Measurements from ENCODE around the gene RAB40C. TPM values are rescaled to one million over a fixed set of nuclear protein-coding genes. Genes with fewer than 3 reads are reported as not detected.

Gene RAB40C
- total RNA-seq, 1 experiment from 2014 or later: 30.7 TPM

DNA sequence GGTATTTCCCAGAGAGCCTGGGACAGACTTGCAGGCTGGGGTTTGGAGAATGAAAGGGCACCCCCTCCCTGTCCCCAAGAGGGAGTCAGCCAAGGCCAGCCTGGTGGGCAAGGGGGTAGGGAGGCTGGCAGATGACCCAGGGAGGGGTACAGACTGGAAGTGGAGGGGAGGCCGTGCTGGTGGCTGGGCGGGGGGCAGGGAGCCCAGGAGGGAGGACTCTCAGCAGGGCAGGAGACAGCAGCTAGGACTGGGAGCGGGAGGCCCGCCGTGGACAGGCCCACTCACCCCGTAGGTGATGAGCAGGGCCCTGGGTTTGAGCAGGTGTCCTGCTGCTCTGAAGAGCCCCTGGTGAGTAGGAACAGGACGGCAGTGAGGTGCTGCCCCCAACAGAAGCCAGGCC lies 45.1 kb downstream of the RAB40C start:
- TF ChIP-seq SIN3A (IDR thresholded peaks at IDR 0.05; ENCODE audit: borderline replicate concordance, insufficient read depth, low read depth, low read length): no peak
- no peak for TF ChIP-seq POLR2AphosphoS5 (IDR thresholded peaks at IDR 0.05; ENCODE audit: low read depth, low read length)
- TF ChIP-seq REST (IDR thresholded peaks at IDR 0.05; ENCODE audit: insufficient read depth in 1 of 2, low read depth in 2 of 2, low read length in 1 of 2): no peak
- no peak for TF ChIP-seq TCF7L2 (IDR thresholded peaks at IDR 0.05; ENCODE audit: low read depth, low read length)
- TF ChIP-seq CTCF (IDR thresholded peaks at IDR 0.05): no peak
- POLR2A ChIA-PET: no interaction called here
- intact Hi-C loops (cut with micrococcal nuclease; ENCODE audit: unreplicated experiment): no loop called here
- DNase-seq (ENCODE audit: low read depth, low spot score) (no peak), ATAC-seq (no peak)
- Histone ChIP-seq H3K4me1 (ENCODE audit: control insufficient read depth, insufficient read depth, low read length) (peaks cover 35% of the 10 kb centered on the region), H3K4me3 (ENCODE audit: low read depth in 2 of 2, low read length in 2 of 2) (peak overlapping the region; percentile 59 to 76), H3K27me3 (ENCODE audit: control insufficient read depth, insufficient read depth, low read length) (no peaks in the 10 kb centered on the region), H3K27ac (ENCODE audit: low read length) (no peak overlapping the region; the same call in 1 of the 2 replicates), H3K9me3 (ENCODE audit: control insufficient read depth, insufficient read depth, low read depth, low read length) (no peaks in the 10 kb centered on the region), H3K36me3 (ENCODE audit: control insufficient read depth, insufficient read depth, low read length) (no peaks in the 10 kb centered on the region)
- CTCF ChIA-PET: no interaction called here
- no TSS peak for BruUV-seq (replicated peaks)
- in situ Hi-C loops (cut with HindIII; ENCODE audit: low pct_unique_long_range_greater_than_20kb, low sequenced_read_pairs): no loop called here

DNA sequence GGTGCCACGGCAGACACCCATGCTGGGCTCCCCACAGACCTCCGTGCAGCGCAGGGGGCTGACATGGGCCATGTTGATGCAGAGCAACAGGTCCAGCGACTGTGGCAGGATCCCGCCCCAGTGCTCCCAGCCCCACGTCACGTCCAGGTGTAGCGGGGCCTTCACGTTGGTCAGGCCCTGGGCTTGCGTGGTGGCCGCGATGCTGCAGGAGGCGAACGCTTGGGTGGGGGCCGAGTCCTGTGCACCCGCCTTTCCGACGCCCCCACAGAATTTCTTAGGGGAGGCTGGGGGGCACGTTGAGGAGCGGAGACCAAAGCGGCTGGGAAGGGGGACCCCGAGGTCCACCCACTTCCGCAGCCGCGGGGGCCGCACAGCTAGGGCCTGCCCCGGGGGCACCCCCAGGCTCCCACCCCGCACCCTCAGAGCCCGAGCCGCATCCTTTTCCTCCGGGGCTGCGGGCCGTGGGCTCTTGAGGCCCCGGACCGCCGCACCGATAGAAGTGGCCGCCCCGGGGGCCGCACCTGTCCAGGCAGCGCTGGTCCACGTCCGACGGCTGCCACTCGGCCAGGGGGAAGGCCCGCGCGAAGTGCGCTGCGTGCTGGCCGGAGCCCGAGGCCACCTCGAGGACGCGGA lies 45.8 kb downstream of the RAB40C start:
- peak; percentile 12 for ATAC-seq
- no peaks in the 10 kb centered on the region for H3K36me3 ChIP-seq (ENCODE audit: control insufficient read depth, insufficient read depth, low read length)
- H3K27ac ChIP-seq (ENCODE audit: low read length): peak overlapping the region; percentile 86
- TF ChIP-seq POLR2AphosphoS5 (IDR thresholded peaks at IDR 0.05; ENCODE audit: low read depth, low read length): no peak
- TF ChIP-seq CTCF (IDR thresholded peaks at IDR 0.05): no peak
- TF ChIP-seq TCF7L2 (IDR thresholded peaks at IDR 0.05; ENCODE audit: low read depth, low read length): no peak; the same call in 1 of the 2 replicates
- TF ChIP-seq SIN3A (IDR thresholded peaks at IDR 0.05; ENCODE audit: borderline replicate concordance, insufficient read depth, low read depth, low read length): no peak
- no peak for TF ChIP-seq REST (IDR thresholded peaks at IDR 0.05; ENCODE audit: insufficient read depth in 1 of 2, low read depth in 2 of 2, low read length in 1 of 2)
- peaks cover 31% of the 10 kb centered on the region for H3K4me1 ChIP-seq (ENCODE audit: control insufficient read depth, insufficient read depth, low read length)
- no TSS peak for BruUV-seq (replicated peaks)
- no peaks in the 10 kb centered on the region for H3K27me3 ChIP-seq (ENCODE audit: control insufficient read depth, insufficient read depth, low read length)
- CTCF ChIA-PET: interaction anchor here (1.1 kb wide), 1 partner anchor 35 kb away, joined by 4 read pairs; no protein-coding TSS in a partner anchor
- POLR2A ChIA-PET: no interaction called here
- no peaks in the 10 kb centered on the region for H3K9me3 ChIP-seq (ENCODE audit: control insufficient read depth, insufficient read depth, low read depth, low read length)
- DNase-seq (ENCODE audit: low read depth, low spot score): no peak
- intact Hi-C loops (cut with micrococcal nuclease; ENCODE audit: unreplicated experiment): no loop called here
- peak overlapping the region; percentile 59 to 76 for H3K4me3 ChIP-seq (ENCODE audit: low read depth in 2 of 2, low read length in 2 of 2)
- in situ Hi-C loops (cut with HindIII; ENCODE audit: low pct_unique_long_range_greater_than_20kb, low sequenced_read_pairs): no loop called here
